ENCODE measurements around the gene NEDD4L.

DNA sequence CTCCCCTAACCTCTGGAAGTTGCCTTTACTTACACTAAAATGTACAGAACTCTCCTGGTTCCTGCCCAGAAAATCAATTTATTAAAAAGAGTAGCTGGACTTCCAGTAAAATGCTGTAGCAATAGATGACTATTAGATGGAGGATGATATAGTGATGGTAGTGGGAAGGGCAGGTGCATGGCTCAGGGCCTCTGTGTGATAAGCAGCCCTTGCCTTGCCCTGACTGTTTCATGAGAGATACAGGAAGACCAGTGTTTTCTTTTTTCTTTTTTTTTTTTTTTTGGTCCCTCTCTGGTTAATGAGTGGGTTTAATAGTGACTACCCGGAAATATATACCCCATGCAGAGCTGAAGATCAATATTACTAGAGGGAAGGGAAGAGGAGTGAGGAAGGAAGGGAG, 48.7 kb upstream of the NEDD4L start:
- TF ChIP-seq, protein P1, sequence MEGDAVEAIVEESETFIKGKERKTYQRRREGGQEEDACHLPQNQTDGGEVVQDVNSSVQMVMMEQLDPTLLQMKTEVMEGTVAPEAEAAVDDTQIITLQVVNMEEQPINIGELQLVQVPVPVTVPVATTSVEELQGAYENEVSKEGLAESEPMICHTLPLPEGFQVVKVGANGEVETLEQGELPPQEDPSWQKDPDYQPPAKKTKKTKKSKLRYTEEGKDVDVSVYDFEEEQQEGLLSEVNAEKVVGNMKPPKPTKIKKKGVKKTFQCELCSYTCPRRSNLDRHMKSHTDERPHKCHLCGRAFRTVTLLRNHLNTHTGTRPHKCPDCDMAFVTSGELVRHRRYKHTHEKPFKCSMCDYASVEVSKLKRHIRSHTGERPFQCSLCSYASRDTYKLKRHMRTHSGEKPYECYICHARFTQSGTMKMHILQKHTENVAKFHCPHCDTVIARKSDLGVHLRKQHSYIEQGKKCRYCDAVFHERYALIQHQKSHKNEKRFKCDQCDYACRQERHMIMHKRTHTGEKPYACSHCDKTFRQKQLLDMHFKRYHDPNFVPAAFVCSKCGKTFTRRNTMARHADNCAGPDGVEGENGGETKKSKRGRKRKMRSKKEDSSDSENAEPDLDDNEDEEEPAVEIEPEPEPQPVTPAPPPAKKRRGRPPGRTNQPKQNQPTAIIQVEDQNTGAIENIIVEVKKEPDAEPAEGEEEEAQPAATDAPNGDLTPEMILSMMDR (IDR thresholded peaks at IDR 0.05), result no peak
- TF ChIP-seq POLR2A (IDR thresholded peaks at IDR 0.05) (no peak), EP300 (IDR thresholded peaks at IDR 0.05) (no peak), POLR2AphosphoS5 (IDR thresholded peaks at IDR 0.05) (no peak)

All from sigmoid colon (tissue), 4 donors.